Mesendoderm (in vitro differentiated cells): Measurements from ENCODE around the gene MAML3.

Experiments used
- DNase-seq: peaks from one replicate; pipeline ENCODE4 v3.0.0; 2013
- H2AK5ac ChIP-seq: 2 replicates; pipeline ENCODE4 v1.6.1; 2013; ENCODE audit warnings: low read length, inconsistent platforms
- H2BK120ac ChIP-seq: 2 replicates; pipeline ENCODE4 v1.6.1; 2013; ENCODE audit warnings: low read depth, mild to moderate bottlenecking, low read length, moderate library complexity, mixed read lengths
- H2BK15ac ChIP-seq: replicated peaks from 2 replicates; pipeline ENCODE4 v1.6.1; 2013; ENCODE audit warnings: low read depth, mild to moderate bottlenecking, moderate library complexity
- H2BK5ac ChIP-seq: 2 replicates; pipeline ENCODE4 v1.6.1; 2013; ENCODE audit warnings: low read length, inconsistent platforms
- H3K18ac ChIP-seq: 2 replicates; pipeline ENCODE4 v1.6.1; 2013; ENCODE audit warnings: mild to moderate bottlenecking, low read length, mixed read lengths
- H3K23ac ChIP-seq: one replicate; pipeline ENCODE4 v1.6.1; 2013; ENCODE audit warnings: low read length
- H3K27ac ChIP-seq: 2 replicates; pipeline ENCODE4 v1.5.1; 2013; ENCODE audit warnings: low read depth, mild to moderate bottlenecking, inconsistent platforms, low read length, moderate library complexity
- H3K27me3 ChIP-seq: 2 replicates; pipeline ENCODE4 v1.6.1; 2013; ENCODE audit warnings: low read length, control low read depth, mild to moderate bottlenecking, inconsistent platforms; ENCODE audit not compliant: insufficient read depth, poor library complexity
- H3K36me3 ChIP-seq: 2 replicates; pipeline ENCODE4 v1.6.1; 2013; ENCODE audit warnings: low read length, inconsistent platforms; ENCODE audit not compliant: control insufficient read depth, insufficient read depth
- H3K4ac ChIP-seq: one replicate; pipeline ENCODE4 v1.6.1; 2013; ENCODE audit warnings: low read depth, mild to moderate bottlenecking, low read length, moderate library complexity
- H3K4me1 ChIP-seq: 2 replicates; pipeline ENCODE4 v1.6.1; 2013; ENCODE audit warnings: low read depth, low read length, inconsistent platforms; ENCODE audit not compliant: control insufficient read depth
- H3K4me2 ChIP-seq: 2 replicates; pipeline ENCODE4 v1.6.1; 2013; ENCODE audit warnings: low read length
- H3K4me3 ChIP-seq: 2 replicates; pipeline ENCODE4 v1.5.1; 2013; ENCODE audit warnings: mild to moderate bottlenecking, low read length
- H3K56ac ChIP-seq: one replicate; pipeline ENCODE4 v1.6.1; 2013; ENCODE audit warnings: low read length
- H3K79me1 ChIP-seq: 2 replicates; pipeline ENCODE4 v1.6.1; 2013; ENCODE audit warnings: low read length, inconsistent platforms
- H3K79me2 ChIP-seq: 2 replicates; pipeline ENCODE4 v1.6.1; 2013; ENCODE audit warnings: mild to moderate bottlenecking, low read length; ENCODE audit not compliant: control insufficient read depth, insufficient read depth
- H3K9ac ChIP-seq: 2 replicates; pipeline ENCODE4 v1.6.1; 2013; ENCODE audit warnings: low read length, inconsistent platforms
- H4K5ac ChIP-seq: one replicate; pipeline ENCODE4 v1.6.1; 2013; ENCODE audit warnings: low read length
- H4K8ac ChIP-seq: one replicate; pipeline ENCODE4 v1.6.1; 2013; ENCODE audit warnings: low read depth, mild to moderate bottlenecking, control low read depth, low read length, moderate library complexity
- WGBS: extraction: QIAGEN DNeasy Blood & Tissue Kit; methylation state at CpG from one replicate; pipeline ENCODE4 v1.1.7; 2013; ENCODE audit warnings: low lambda C conversion rate, missing lambda C conversion rate; ENCODE audit not compliant: insufficient coverage; ENCODE audit errors: extremely low coverage; 5-methylcytosine and 5-hydroxymethylcytosine counted together

MAML3 gene

GRCh38 chr4:139984471-139984870 is 169.5 kb downstream of the MAML3 start:
- no peak overlapping the region for H2BK15ac ChIP-seq
- no peak overlapping the region for H4K8ac ChIP-seq
- no peak overlapping the region for H3K56ac ChIP-seq
- H3K36me3 ChIP-seq: no peaks in the 10 kb centered on the region
- H3K23ac ChIP-seq: no peak overlapping the region
- H3K27me3 ChIP-seq: no peaks in the 10 kb centered on the region
- DNase-seq: no peak
- no peak overlapping the region for H3K9ac ChIP-seq
- H2BK120ac ChIP-seq: no peak overlapping the region
- no peak overlapping the region for H3K4me3 ChIP-seq
- no peak overlapping the region for H4K5ac ChIP-seq
- H2BK5ac ChIP-seq: no peak overlapping the region
- H3K4me2 ChIP-seq: no peak overlapping the region
- no peaks in the 10 kb centered on the region for H3K79me1 ChIP-seq
- H3K4ac ChIP-seq: no peak overlapping the region
- no peaks in the 10 kb centered on the region for H3K79me2 ChIP-seq
- H3K4me1 ChIP-seq: peaks cover 5% of the 10 kb centered on the region
- no peak overlapping the region for H3K27ac ChIP-seq
- WGBS: no CpG with 5 or more reads among the region's 1 CpG
- H2AK5ac ChIP-seq: no peak overlapping the region
- no peak overlapping the region for H3K18ac ChIP-seq

- Histone ChIP-seq H3K36me3 (no peaks in the 10 kb centered on the region), H3K23ac (no peak overlapping the region), H3K4me1 (no peaks in the 10 kb centered on the region), H3K4me2 (no peak overlapping the region), H3K56ac (no peak overlapping the region), H3K4ac (no peak overlapping the region), H3K79me2 (no peaks in the 10 kb centered on the region), H2BK120ac (no peak overlapping the region), H2BK15ac (no peak overlapping the region), H3K27ac (no peak overlapping the region), H3K18ac (no peak overlapping the region), H3K4me3 (no peak overlapping the region), H4K8ac (no peak overlapping the region), H3K27me3 (no peaks in the 10 kb centered on the region), H2AK5ac (no peak overlapping the region), H2BK5ac (no peak overlapping the region), H4K5ac (no peak overlapping the region), H3K79me1 (no peaks in the 10 kb centered on the region), H3K9ac (no peak overlapping the region)
- DNase-seq: no peak
- no CpG with 5 or more reads among the region's 2 CpGs for WGBS
Observed at GRCh38 chr4:139978692-139979091, 175.3 kb downstream of the MAML3 start.

GRCh38 chr4:139977838-139978609 is 176.0 kb downstream of the MAML3 start:
- H3K9ac ChIP-seq: no peak overlapping the region
- no CpG with 5 or more reads among the region's 3 CpGs for WGBS
- no peaks in the 10 kb centered on the region for H3K79me1 ChIP-seq
- H3K23ac ChIP-seq: no peak overlapping the region
- H3K4me3 ChIP-seq: no peak overlapping the region
- H3K18ac ChIP-seq: no peak overlapping the region
- no peak overlapping the region for H2AK5ac ChIP-seq
- no peak overlapping the region for H3K56ac ChIP-seq
- H3K4me1 ChIP-seq: no peaks in the 10 kb centered on the region
- no peak overlapping the region for H2BK5ac ChIP-seq
- no peak overlapping the region for H2BK15ac ChIP-seq
- H3K27me3 ChIP-seq: no peaks in the 10 kb centered on the region
- H2BK120ac ChIP-seq: no peak overlapping the region
- no peak overlapping the region for H3K27ac ChIP-seq
- no peak overlapping the region for H3K4me2 ChIP-seq
- H4K5ac ChIP-seq: no peak overlapping the region
- DNase-seq: no peak
- no peaks in the 10 kb centered on the region for H3K79me2 ChIP-seq
- no peaks in the 10 kb centered on the region for H3K36me3 ChIP-seq
- no peak overlapping the region for H4K8ac ChIP-seq
- no peak overlapping the region for H3K4ac ChIP-seq

- Histone ChIP-seq H3K4me2 (no peak overlapping the region), H3K27me3 (no peaks in the 10 kb centered on the region), H3K9ac (no peak overlapping the region), H3K4ac (no peak overlapping the region), H3K23ac (no peak overlapping the region), H3K79me2 (no peaks in the 10 kb centered on the region), H2BK120ac (no peak overlapping the region), H4K8ac (no peak overlapping the region), H2BK5ac (no peak overlapping the region), H3K4me1 (no peaks in the 10 kb centered on the region), H3K79me1 (no peaks in the 10 kb centered on the region), H2AK5ac (no peak overlapping the region), H3K18ac (no peak overlapping the region), H4K5ac (no peak overlapping the region), H3K36me3 (no peaks in the 10 kb centered on the region), H3K27ac (no peak overlapping the region), H3K56ac (no peak overlapping the region), H2BK15ac (no peak overlapping the region), H3K4me3 (no peak overlapping the region)
- DNase-seq: no peak
- no CpG with 5 or more reads among the region's 1 CpG for WGBS
Observed at GRCh38 chr4:139975830-139976272, 178.1 kb downstream of the MAML3 start.

- Histone ChIP-seq H3K56ac (no peak overlapping the region), H3K27me3 (no peaks in the 10 kb centered on the region), H3K27ac (no peak overlapping the region), H3K23ac (no peak overlapping the region), H3K4me3 (no peak overlapping the region), H4K5ac (no peak overlapping the region), H2BK5ac (no peak overlapping the region), H4K8ac (no peak overlapping the region), H2BK120ac (no peak overlapping the region), H3K79me2 (no peaks in the 10 kb centered on the region), H2BK15ac (no peak overlapping the region), H3K4ac (no peak overlapping the region), H3K18ac (peak overlapping the region; percentile 46), H3K9ac (no peak overlapping the region), H3K4me1 (no peaks in the 10 kb centered on the region), H3K4me2 (no peak overlapping the region), H2AK5ac (no peak overlapping the region), H3K36me3 (no peaks in the 10 kb centered on the region), H3K79me1 (no peaks in the 10 kb centered on the region)
- DNase-seq: peak; percentile 37
Observed at GRCh38 chr4:139973616-139974015, 180.4 kb downstream of the MAML3 start.

- no peak overlapping the region for H2AK5ac ChIP-seq
- H4K5ac ChIP-seq: no peak overlapping the region
- no peaks in the 10 kb centered on the region for H3K36me3 ChIP-seq
- no peaks in the 10 kb centered on the region for H3K79me1 ChIP-seq
- no peak overlapping the region for H3K4ac ChIP-seq
- H3K79me2 ChIP-seq: no peaks in the 10 kb centered on the region
- H3K4me2 ChIP-seq: no peak overlapping the region
- H3K18ac ChIP-seq: peak overlapping the region; percentile 46
- no peak overlapping the region for H3K9ac ChIP-seq
- no peak overlapping the region for H3K4me3 ChIP-seq
- no peaks in the 10 kb centered on the region for H3K4me1 ChIP-seq
- H2BK120ac ChIP-seq: no peak overlapping the region
- H2BK5ac ChIP-seq: no peak overlapping the region
- no CpG with 5 or more reads among the region's 3 CpGs for WGBS
- H2BK15ac ChIP-seq: no peak overlapping the region
- no peak for DNase-seq
- H3K27ac ChIP-seq: no peak overlapping the region
- H3K23ac ChIP-seq: no peak overlapping the region
- no peaks in the 10 kb centered on the region for H3K27me3 ChIP-seq
- H4K8ac ChIP-seq: no peak overlapping the region
- H3K56ac ChIP-seq: no peak overlapping the region
Observed at GRCh38 chr4:139973015-139973414, 181.0 kb downstream of the MAML3 start.
